COR-L47 (cell line): ENCODE results near the gene PLP1.
A peak's percentile ranks its signal among the peaks of the same experiment; 100 is the strongest.
"Not testable (repeated sequence)": the region's sequence is repeated elsewhere in the genome, so short reads cannot be mapped to it uniquely, and the experiment has no call there.

Experiments used
- DNase-seq: peaks from one replicate; lab custom pipeline; 2025; lab: John Stamatoyannopoulos, UW

The PLP1 gene

DNA sequence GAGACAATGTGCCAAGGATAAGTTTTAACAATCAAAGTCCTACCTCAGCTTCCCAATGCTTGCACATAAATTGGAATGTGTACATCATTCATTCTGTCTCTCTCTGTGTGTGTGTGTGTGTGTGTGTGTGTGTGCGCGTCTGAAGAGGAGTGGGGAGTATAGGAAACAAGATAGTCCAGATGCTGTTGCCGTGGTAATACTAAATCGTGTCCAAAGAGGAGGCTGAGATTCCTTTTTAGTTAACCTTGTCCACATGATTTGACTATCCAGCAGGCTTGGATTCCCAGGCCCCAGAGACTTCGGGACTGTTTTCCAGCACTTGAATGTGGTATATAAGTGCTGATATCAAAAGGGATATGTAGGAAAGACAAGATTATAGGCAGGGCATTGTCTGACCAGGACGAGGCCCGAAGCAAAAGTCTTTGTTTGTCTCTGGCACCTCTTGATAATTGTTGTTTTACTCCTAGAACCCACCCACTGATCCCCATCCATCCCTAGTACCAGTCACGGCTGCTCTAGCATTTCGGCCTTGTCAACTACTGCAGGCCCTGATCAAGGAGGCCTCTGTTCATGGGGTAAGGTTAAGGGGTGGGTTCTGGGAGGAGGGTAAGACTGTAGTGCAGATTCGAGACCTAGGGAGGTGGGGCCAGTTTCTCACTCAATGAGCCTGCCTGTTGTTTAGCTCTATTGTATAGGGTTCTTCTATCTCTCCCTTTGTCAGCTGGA lies 3.9 kb downstream of the PLP1 start:
- no peak for DNase-seq

DNA sequence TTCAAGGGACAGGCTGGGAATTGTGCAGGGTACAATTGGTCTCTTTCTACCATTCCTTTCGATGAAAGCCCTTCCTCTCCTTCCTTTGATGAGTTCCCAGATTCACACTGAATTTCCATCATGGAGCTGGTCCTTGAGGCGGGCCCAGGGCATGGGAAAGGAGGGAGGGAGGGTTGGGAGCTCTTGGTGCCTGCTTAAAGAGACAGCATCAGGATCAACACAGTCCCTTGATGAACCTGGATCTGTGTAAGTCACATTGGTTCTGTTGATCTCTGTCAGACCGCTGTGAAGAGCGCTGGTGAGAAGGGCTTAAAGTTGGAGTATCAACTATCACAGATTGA lies 4.4 kb downstream of the PLP1 start:
- no peak for DNase-seq

DNA sequence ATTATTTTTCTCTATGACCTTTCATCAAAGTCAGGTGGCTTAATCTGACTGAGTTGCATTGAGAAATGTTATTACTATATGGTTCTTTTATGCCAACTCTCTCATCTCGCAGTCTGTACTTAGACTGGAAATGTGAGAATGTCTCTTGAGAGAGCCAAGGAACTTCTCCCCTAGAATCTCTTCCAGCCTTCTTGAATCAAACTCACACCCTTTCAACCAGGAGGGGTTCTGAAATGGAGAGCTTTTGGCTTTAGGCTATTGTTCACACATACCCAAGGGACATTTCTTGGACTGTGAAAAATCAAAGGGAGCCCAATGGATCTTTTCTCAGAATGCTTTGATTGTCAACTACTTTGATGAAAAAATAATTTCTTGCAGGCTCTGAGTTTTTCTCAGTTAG lies 5.1 kb downstream of the PLP1 start:
- no peak for DNase-seq

DNA sequence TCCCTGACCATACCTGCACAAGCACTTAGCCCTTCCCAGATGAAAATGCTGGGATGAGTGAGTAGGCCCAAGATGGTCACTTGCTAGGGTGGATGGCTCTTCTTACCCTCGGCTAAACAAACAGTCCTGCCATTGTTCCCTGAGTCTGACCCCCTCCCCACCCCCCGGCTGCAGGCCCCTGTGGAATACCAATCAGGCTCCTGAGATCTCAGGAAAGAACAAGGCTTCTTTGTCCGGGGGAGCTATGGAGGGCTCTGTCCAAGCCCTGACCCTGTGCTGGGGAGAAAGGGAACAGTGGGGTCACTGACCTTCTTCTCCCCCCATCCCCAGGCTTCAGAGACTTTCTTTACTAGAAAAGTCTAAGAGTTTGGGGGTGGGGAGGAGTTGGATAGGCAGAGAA lies 6.0 kb downstream of the PLP1 start:
- no peak for DNase-seq

DNA sequence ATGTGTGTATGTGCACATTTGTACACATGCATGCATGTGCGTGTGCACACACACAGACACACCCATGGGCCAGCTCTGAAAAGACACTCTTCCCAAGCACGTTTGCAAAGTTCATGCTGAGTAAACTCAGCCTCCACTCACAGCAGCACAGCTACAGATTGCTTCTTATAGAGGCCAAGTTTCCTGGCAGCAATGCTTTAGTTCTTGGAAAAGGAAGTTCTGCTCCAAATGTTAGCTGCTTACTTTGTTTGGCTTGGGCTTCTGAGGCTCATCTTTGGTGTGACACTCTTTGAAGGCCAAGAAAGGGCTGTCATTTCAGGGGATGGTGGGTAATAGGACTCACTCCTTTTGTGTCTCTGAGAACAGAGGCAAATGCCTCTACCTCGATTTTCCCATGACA lies 6.6 kb downstream of the PLP1 start:
- DNase-seq = no peak

DNA sequence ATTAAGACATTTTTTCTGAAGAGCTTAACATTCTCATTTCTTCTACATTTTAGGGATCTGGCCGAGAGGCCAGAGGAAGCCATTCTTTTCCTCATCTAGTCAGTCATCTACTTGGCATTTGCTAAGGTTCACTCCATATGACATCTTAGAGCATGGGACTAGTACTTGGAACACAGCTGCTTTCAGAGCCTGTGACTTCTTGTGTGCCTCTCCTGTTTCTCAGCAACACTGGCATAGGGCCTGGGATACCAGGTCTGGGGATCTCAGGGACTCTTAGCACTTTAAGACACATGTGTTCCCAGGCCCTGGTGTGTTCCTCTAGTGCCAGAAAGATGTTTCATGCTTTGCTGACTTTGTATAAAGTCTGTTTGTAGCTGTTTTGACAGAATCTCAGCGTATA lies 7.3 kb downstream of the PLP1 start:
- DNase-seq = no peak

DNA sequence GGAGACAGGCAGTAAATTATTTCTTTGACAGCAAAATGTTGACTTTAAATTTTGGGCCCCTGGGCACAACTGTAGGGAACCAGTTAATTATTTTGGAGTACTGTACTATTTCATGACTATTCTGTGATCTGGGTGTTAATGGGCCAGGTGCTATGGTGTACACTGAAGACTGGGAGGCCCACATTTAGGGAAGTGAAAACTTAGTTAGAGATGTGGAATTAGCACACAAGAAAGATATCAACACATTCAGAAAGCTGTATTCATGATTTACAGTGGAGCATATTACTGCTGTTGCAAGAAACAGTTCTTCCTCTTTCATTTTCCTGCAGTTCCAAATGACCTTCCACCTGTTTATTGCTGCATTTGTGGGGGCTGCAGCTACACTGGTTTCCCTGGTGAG lies 12.4 kb downstream of the PLP1 start:
- DNase-seq = no peak

DNA sequence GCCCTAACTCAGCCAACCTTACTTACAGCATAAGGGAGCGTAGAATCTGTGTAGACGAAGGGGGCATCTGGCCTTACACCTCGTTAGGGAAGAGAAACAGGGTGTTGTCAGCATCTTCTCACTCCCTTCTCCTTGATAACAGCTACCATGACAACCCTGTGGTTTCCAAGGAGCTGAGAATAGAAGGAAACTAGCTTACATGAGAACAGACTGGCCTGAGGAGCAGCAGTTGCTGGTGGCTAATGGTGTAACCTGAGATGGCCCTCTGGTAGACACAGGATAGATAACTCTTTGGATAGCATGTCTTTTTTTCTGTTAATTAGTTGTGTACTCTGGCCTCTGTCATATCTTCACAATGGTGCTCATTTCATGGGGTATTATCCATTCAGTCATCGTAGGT lies 14.6 kb downstream of the PLP1 start:
- DNase-seq = peak; percentile 15

DNA sequence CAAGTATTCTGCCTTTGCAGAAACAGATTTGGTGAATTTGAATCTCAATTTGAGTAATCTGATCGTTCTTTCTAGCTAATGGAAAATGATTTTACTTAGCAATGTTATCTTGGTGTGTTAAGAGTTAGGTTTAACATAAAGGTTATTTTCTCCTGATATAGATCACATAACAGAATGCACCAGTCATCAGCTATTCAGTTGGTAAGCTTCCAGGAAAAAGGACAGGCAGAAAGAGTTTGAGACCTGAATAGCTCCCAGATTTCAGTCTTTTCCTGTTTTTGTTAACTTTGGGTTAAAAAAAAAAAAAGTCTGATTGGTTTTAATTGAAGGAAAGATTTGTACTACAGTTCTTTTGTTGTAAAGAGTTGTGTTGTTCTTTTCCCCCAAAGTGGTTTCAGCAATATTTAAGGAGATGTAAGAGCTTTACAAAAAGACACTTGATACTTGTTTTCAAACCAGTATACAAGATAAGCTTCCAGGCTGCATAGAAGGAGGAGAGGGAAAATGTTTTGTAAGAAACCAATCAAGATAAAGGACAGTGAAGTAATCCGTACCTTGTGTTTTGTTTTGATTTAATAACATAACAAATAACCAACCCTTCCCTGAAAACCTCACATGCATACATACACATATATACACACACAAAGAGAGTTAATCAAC lies 15.3 kb downstream of the PLP1 start:
- DNase-seq = no peak

DNA sequence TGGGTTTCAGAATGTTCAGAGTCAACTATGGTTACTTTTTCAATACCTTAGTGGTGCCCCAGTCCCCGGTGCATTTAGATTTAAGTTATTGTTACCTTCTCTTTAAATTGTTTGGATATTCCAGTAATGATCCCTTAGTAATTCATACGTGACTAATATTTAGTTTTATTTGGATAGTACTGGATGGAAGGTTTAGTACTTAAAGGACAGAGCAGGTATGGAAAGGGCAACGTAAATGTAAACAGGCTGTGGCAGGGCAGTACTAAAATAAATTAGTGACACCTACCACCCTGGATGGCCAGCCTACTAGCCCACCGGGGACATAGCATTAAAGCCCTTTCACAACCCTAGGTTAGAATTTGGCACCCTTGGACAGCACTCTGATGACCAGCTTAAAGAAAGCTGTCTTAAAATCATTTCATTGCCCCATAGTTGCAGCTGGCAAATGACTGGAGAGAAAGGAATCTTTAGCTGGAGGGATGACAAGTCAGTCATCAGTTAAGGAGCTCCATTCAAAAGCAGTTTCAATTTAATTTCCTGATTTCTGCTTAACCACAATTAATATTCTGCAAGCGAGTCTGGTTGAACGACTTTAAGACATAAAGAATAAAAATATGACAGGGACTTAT lies 16.4 kb downstream of the PLP1 start:
- no peak for DNase-seq

DNA sequence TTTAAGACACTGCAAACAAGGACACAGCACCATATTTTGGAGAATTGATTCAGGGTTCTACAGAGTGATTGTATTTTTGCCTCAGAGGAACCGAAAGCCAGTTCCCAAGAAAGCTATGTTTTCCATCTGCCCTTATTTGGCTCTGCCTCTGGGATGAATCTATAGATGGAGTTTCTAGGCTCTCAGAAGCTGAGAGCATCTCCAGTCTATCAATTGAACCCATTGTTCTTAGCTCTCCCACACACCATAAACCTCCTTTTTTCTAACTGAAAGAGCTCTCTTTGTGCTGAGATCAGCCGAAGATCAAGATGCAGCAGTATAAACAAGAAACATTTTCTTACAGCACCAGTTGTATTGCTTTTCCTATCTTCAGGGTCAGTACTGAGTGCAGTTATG lies 16.9 kb downstream of the PLP1 start:
- DNase-seq = no peak

DNA sequence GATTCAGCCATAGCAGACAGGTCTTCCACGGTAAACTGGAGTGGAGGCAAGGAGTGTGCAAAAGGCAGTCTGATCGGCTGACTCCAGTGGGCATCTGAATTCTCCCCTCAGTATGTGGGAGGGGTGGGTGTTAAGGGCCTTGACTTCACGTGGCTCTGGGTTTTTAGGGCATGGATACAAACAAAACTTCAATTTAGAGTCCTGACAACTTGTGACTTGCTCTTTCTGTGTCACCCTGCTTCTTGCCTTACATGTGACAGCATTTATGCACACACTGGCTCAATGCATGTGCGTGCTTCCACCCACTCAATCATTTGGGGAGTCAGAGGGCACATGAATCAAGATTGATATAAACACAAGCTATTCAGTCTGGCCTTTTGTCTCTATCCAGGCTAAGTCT lies 17.5 kb downstream of the PLP1 start:
- no peak for DNase-seq

DNA sequence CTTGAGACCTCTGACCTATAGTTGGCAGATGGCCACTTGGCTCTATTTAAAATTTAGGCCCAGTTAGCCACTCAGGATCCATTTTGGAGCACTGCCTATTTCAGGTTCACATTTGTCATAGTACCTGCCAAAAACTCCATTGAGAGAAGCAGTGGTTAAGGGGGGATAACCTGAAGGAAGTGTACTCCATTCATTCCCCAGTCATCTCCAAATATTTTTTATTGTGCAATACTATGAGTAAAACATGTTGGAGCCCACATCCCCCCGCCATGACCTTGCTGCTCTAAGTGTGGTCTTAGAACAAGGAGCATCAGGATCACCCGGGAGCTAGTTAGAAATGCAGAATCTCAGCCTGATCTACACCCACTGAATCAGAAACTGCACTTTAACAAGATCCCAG lies 21.1 kb downstream of the PLP1 start:
- DNase-seq = no peak

DNA sequence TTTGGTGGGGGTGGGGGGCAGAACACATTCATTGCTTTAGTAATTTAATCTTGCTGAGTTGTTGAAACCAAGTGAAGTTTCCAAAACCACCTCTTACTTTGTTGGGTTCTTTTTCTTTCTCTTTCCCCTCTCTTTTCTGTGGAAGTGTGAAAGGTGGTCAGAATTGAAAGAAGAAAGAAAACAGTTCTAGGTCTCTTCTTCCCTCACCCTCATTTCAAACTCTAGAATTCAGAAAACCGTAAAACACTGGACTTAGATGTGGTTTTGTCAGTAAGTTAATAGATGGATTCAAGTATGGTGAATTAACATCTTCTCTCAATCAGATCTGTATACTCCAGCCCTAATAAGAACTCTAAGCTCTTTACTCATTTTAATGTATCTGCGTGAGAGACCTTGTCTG lies 23.7 kb downstream of the PLP1 start:
- no peak for DNase-seq

DNA sequence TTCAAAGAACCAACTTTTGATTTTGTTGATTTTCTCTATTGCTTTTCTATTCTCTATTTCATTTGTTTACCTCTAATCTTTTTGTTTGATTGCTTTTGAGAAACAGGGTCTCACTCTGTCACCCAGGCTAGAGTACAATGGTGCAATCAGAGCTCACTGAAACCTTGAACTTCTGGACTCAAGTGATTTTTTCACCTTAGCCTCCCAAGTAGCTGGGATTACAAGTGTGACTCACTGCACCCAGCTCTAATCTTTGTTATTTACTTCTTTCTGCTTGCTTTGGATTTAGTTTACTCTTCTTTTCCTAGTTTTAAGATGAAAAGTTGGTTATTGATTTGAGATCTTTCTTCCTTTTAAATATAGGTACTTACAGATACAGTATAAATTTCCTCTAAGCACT lies 29.2 kb downstream of the PLP1 start:
- no peak for DNase-seq

DNA sequence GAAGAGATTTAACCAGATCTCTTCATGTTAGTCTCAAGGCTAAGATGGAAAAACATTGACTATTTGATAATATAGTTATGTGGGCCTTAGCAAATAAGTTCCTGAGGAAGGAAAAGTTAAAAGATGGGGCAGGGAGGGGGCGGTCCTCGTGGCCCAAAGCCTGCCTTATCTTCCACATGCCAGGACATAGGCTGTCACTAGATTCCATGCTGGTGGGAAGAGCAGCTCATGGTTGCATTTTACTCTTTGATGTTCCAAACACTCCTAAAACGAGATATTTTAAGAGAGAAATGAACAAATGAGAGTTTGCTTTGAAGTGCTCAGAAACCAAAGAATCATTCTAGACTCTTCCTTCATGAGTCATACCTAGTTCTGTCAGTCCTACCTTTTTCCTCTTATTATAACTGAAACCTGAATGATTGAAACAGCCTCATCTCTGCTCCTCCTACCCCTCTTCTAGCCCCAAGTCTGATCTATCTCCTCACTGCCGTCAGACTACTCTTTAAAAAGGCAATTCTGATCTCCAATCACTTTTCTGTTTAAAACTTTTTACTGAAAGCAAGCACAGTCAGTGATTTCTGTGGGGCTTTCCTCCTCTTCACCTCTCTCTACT lies 30.3 kb downstream of the PLP1 start:
- DNase-seq = no peak

DNA sequence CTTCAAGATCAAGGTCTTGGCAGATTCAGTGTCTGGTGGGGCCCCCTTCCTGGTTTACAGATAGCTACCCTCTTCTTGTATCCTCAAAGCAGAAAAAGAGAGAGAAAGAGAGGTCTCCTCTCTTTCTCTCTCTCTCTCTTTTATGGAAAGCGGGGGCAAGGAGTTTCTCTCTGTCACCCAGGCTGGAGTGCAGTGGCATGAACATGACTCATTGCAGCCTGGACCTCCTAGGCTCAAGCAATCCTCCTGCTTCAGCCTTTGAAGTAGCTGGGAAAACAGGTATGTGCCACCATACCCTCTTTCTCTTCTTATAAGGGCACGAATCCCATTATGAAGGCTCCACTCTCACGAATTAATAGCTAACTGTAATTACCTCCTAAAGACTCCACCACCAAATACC lies 35.2 kb downstream of the PLP1 start:
- no peak for DNase-seq

DNA sequence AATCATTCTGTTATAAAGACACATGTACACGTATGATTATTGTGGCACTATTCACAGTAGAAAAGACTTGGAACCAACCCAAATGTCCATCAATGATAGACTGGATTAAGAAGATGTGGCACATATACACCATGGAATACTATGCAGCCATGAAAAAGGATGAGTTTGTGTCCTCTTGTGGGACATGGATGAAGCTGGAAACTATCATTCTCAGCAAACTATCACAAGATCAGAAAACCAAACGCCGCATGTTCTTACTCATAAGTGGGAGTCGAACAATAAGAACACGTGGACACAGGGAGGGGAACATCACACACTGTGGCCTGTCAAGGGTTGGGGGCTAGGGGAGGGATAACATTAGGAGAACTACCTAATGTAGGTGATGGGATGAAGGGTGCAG lies 40.5 kb downstream of the PLP1 start:
- DNase-seq = not testable (repeated sequence)

DNA sequence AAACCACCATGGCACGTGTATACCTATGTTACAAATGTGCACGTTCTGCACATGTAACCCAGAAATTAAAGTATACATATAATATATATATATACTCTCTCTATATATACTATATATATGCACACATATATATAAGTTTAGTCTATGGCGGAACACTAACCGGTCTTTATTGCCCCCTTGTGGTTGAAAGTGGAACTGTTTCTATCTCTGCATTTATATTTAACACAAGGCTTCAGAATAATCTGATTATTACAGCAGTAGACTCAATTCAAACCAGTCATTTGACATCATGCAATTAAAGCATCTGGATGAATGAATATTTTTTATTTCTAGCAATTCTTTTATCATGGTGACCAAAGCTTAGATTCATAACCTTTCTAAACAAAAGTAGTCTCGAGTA lies 40.9 kb downstream of the PLP1 start:
- no peak for DNase-seq

DNA sequence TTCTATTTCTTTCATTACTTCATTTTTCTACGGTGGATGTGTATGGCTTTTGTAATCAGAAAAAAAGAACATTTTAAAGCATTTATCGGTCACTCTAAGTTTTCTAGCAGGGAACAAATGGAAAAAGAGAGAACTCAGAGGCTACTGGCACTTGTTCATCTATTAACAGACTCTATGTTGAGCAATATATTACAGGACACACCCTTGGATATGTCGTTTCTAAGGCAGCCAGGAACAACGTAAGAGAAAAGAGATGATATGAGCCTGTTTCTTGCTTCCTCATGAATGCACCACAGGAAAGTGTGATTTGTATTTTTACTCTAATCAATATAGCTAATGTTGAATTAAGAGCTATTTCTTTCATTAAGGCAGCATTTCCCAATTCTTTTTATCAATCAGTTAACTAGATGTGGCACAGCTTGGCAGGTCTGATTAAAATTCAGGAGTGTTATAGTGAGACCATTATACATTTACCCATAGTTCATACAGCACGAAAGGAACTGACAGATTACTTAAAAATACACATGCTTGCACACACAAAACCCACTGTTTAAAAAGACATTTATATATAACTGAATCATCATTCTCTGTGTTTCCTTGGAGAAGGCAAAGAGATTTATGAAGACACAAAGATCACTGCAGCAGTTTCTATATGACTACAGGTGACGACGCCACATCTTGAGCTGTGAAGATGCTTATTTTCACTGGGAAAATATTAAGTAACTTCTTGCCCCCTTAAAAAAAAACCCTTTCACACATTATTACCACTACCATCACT lies 42.4 kb downstream of the PLP1 start:
- DNase-seq = no peak

DNA sequence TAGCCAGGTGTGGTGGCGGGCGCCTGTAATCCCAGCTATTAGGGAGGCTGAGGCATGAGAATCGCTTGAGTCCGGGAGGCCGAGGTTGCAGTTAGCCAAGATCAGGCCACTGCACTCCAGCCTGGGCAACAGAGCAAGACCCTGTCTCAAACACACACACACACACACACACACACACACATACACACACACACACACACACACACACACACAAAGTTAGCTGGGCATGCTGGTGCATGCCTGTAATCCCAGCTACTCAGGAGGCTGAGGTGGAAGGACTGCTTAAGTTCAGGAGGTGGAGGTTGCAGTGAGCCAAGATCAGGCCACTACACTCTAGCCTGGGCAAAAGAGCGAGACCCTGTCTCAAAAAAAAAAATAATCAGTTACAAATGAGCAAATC lies 44.2 kb downstream of the PLP1 start:
- DNase-seq = not testable (repeated sequence)

DNA sequence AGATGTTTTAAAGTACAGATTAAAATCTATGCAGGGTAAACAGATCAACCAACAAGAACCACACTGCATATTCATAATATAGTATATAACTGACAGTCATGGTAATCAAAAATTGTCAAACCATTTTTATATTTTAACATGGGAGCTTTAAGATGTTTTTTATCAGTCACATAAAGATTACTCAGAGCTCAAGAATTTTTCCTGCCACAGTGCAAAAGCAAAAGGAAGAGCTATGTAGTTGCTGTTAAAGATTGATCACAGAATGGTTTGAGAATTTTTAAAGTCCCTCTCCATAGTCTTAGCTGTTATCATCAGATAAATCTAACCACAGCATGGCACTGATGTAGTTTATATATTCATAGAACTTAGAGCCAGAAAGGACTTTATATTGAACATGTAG lies 47.0 kb downstream of the PLP1 start:
- no peak for DNase-seq

DNA sequence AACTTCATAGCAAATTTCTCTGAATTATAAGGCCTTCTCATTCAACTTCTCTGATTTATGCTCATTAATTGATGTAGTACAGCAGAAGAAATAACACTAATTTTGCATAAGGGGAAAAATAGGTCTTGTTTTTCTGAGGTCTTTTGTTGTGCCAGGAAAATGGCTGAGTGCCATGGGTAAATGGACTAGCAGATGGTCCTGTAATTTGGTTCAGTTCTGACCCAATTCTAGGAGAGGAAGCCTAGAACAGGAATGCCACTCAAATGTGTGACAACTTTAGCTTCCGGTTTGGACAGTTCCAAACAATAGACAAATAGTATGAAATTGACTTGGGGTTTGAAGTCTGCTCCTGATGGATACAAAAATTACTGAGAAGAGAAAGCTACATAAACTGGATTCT lies 49.2 kb downstream of the PLP1 start:
- no peak for DNase-seq
